Stimulated activated CD4-positive, alpha-beta T cell treated with anti-CD3 and anti-CD28 coated beads, Interleukin-4, amount 100 ng/mL, for 1 hour (primary cell): ENCODE results near the gene A2ML1.
"Not testable (repeated sequence)": the region's sequence is repeated elsewhere in the genome, so short reads cannot be mapped to it uniquely, and the experiment has no call there.

Experiments
- DNase-seq: peaks from one replicate; pipeline ENCODE4 v3.0.0-alpha.2; 2020

Gene A2ML1

DNA sequence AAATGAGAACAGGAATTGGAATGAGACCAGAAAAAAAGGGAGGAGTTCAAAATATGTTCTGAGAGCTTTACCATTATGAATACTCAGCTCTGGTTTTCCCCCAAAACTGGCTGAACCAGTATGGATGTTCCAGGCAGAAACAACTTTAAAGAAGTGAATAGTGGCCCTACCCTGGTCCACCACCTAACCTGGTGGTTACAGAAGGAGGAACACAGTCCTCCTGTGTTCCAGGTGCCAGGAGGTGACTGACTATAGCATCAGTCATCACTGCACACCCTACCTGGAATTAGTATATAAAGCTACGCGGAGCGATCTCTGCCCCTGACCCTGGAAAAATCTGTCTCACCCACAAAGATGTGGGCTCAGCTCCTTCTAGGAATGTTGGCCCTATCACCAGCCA, at the start of gene A2ML1:
TSS of gene A2ML1 (plus strand) at position 324 of the 400 bp plus-strand sequence. CDS start at position 355, 31 bp downstream.
- DNase-seq = no peak

DNA sequence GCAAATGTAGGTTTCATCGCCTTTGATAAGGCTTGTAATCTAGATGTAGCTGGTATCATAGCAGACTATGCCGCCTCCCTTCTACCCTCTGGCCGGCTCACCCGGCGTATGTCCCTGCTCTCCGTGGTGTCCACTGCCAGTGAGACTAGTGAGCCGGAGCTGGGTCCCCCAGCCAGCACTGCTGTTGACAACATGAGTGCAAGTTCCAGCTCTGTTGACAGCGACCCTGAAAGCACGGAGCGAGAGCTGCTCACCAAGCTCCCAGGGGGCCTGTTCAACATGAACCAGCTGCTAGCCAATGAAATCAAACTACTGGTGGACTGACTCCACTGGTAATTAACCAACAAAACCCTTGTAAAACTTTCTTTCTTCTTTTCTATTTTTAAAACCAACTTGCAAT, 49.0 kb upstream of the A2ML1 start:
- DNase-seq = no peak

DNA sequence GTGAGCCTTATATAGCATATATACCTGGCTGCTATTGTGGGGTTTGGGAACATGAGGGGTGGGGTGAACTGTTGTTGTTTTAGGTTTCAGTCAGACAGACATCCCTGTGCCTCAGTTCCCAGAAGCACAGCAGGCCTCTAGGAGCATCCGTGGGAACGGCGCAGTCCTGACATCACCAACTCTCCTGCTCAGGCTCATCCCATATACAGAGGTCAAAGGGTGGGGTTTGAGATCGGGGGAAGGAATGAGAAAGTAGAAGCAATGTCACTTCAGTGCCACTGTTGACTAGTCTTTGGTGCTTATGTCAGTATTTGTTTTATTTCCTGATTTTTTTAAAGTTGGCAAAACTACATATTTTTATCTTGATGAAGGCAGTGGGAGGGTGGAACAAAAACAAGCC, 43.1 kb upstream of the A2ML1 start:
- DNase-seq = no peak

DNA sequence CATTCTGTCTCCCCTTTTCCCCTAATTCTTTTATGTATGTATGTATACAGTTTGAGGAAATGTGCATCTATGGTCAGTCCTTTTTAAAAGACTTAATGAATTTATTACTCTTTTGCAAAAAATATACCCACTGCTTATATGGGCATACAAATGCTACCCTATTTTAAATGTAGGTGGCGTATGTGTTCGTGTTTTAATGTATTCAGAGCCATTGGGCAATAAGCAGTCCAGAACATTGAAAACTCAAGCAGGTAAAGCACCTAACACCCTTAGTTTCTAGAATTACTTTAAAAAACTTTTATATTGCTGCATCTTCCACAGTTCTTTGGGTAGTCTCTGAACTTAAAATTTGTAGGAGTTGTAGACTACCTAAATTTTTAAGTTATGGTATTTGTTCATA, 42.6 kb upstream of the A2ML1 start:
- no peak for DNase-seq

DNA sequence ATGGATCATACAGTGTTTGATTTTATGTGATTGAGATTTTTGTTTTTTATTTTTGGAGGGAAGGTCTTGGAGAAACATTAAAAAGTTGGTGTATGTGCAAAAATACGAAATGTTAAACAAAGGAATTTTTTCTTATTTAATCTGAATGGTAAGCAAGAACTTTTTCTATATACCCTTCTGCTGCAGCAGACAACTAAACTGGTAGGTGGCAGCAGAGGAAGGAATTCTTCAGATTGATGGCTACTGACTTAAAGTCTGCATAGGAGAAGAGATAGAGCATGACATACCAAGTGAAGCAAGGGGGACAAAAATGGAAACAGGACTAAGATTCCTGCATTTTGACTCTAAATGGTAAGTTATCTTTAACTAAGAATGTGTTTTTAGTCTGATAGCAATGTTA, 42.0 kb upstream of the A2ML1 start:
- no peak for DNase-seq

DNA sequence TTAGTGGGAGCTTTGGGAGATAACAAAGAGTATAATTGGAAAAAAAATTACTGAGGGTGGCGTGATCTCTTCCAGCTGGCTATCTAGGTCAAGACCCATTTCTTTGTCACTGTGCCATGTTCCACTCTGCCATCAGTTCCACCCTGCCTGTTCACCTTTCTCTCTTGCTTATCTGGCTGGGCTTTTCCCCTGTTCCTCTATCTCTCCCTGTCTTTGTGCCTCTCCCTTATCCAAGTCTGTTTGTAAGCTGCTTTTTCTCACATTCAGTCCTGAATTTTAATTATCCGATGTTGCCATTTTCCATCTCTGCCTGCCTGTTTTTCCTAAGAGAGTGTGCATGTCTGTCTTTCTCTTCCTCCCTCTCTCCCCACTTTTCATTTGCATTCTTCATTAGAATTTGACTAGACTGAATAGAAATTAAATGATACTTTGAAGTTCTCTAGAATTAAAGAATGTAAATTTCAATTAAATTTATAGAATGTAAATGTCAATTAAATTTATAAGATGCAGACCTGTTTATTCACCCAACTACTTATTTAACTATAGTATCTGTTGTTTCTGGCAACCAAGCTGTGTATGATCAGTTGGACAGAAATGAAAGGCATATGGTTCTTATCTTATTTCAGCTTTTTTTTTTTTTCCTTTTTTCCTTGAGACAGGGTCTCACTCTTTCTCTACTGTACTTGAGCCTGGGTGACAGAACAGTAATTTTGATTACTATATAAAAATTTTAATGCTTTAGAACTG, 40.9 kb upstream of the A2ML1 start:
- no peak for DNase-seq

DNA sequence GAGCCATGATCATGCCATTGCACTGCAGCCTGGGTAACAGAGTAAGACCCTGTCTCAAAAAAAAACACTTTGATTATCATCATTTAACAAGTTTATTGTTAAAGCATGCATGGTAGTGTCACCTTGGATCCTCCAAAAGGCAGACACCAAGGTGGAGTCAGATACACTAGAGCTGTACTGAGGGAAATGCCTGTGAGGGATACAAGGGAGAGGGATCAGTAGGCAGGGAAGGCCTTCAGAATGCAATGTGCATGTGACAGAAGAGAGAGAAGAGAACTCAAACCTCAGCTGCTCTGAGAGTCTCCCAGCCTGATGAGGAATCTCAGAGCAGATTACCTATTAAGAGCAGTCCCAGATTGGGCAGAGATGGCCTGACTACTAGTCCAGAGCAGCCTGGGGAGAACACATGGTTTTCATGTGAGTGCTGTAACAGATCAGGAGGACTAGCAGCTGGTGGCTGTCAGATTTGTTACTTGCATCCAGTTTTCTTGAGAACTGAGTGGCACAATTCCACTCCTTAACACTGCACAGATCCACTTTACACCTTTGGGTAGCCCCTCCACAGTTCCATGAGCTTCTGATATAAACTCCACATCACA, 38.0 kb upstream of the A2ML1 start:
- no peak for DNase-seq

DNA sequence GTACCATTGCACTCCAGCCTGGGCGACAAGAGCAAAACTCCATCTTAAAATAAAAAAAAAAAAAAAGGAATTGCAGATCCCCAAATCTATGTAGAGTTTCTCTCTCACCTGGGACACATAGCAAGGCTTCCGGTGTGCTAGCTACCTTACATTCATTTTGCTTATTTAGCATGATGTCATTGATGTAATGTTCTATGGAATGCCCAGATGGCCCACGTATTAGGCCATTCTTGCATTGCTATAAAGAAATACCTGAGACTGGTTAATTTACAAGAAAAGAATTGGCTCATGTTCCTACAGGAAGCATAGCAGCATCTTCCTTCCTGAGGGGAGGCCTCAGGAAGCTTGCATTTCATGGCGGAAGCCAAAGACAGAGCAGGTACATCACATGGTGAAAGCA, 36.9 kb upstream of the A2ML1 start:
- no peak for DNase-seq

DNA sequence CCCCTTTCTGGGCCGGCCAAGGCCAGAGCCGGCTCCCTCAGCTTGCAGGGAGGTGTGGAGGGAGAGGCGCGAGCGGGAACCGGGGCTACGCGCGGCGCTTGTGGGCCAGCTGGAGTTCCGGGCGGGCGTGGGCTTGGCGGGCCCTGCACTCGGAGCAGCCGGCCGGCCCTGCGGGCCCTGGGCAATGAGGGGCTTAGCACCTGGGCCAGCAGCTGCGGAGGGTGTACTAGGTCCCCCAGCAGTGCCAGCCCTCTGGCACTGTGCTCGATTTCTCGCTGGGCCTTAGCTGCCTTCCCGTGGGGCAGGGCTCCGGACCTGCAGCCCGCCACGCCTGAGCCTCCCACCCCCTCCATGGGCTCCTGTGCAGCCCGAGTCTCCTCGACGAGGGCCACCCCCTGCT, 35.2 kb upstream of the A2ML1 start:
- DNase-seq = not testable (repeated sequence)

DNA sequence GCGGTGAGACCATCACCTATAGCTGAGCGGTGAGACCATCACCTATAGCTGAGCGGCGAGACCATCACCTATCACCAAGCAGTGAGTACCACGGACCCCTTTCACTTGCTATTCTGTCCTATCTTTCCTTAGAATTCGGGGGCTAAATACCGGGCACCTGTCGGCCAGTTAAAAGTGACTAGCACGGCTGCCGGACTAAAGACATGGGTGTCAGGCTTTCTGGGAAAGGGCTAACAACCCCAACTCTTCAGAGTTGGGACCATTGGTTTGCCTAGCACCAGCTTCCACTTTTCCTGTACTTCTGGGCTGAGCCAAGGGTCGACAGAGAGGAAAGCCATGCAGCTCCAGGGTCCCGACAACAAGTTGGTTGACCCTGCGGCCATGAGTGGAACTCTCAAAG, 33.7 kb upstream of the A2ML1 start:
- DNase-seq = not testable (repeated sequence)

DNA sequence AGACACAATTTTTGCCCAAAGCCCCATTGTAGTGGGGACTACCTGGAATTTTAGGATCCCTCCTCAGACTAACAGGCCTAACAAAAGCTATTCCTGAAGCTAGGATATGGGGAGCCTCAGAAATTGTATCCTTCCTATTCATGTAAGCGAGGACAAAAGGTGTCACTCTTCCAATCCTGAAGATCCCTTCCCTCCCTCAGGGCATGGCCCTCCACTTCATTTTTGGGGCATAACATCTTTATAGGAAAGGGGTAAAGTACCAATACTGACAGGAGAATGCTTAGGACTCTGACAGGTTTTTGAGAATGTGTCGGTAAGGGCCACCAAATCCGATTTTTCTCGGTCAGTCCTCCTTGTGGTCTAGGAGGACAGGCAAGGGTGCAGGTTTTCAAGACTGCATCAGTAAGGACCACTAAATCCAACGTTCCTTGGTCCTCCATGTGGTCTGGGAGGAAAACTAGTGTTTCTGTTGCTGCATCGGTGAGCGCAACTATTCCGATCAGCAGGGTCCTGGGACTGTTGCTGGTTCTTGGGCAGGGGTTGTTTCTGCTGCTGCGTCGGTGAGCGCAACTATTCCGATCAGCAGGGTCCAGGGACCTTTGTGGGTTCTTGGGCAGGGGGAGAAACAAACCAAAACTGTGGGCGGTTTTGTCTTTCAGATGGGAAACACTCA, 32.9 kb upstream of the A2ML1 start:
- not testable (repeated sequence) for DNase-seq

DNA sequence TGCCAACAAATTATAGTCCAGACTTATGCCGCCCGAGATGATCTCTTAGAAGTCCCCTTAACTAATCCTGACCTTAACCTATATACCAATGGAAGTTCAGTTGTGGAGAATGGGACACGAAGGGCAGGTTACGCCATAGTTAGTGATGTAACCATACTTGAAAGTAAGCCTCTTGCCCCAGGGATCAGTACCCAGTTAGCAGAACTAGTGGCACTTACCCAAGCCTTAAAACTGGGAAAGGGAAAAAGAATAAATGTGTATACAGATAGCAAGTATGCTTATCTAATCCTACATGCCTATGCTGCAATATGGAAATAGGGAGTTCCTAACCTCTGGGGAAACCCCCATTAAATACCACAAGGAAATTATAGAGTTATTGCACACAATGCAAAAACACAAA, 29.2 kb upstream of the A2ML1 start:
- DNase-seq = not testable (repeated sequence)

DNA sequence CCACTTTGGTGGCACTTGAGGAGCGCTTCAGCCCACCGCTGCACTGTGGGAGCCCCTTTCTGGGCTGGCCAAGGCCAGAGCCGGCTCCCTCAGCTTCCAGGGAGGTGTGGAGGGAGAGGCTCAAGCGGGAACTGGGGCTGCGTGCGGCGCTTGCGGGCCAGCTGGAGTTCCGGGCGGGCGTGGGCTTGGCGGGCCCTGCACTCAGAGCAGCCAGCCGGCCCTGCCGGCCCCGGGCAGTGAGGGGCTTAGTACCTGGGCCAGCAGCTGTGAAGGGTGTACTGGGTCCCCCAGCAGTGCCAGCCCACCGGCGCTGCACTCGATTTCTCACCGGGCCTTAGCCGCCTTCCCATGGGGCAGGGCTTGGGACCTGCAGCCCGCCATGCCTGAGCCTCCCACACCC, 27.8 kb upstream of the A2ML1 start:
- not testable (repeated sequence) for DNase-seq

DNA sequence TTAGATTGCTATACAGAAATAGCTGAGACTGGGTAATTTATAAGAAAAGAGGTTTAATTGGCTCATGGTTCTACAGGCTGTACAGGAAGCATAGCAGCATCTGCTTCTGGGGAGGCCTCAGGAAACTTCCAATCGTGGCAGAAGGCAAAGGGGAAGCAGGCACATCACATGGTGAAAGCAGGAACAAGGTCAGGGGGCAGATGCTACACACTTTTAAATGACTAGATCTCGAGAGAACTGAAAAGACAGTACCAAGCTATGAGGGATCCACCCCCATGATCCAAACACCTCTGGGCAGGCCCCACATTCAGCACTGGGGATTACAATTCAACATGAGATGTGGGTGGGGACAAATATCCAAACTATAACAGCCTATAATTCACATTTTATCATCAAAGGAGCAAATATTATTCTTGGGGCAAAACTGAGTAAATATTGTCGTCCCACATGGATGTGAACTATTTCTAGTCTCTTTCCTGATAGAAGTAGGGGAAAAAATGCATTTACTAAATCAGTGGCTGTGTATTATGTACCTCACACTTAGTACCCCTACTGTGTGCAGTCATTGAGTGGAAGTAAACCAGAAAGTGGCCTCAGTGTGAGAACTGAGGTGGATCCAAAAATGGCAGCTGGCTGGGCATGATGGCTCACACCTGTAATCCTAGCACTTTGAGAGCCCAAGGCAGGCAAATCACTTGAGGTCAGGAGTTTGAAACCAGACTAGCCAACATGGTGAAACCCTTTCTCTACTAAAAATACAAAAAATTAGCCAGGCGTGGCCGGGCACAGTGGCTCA, 25.4 kb upstream of the A2ML1 start:
- no peak for DNase-seq

DNA sequence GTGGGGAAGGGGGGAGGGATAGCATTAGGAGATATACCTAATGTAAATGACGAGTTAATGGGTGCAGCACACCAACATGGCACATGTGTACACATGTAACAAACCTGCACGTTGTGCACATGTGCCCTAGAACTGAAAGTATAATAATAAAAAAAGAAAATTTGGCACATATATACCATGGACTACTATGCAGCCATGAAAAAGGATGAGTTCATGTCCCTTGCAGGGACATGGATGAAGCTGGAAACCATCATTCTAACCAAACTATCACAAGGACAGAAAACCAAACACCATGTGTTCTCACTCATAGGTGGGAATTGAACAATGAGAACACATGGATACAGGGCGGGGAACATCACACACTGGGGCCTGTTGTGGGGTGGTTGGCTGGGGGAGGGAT, 21.2 kb upstream of the A2ML1 start:
- DNase-seq = not testable (repeated sequence)

DNA sequence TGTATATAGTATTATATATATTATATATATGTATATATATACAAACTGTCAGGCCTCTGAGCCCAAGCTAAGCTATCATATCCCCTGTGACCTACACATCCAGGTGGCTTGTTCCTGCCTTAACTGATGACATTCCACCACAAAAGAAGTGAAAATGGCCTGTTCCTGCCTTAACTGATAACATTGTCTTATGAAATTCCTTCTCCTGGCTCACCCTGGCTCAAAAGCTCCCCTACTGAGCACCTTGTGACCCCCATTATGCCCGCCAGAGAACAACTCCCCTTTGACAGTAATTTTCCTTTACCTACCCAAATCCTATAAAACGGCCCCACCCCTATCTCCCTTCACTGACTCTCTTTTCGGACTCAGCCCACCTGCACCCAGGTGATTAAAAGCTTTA, 17.6 kb upstream of the A2ML1 start:
- DNase-seq = not testable (repeated sequence)

DNA sequence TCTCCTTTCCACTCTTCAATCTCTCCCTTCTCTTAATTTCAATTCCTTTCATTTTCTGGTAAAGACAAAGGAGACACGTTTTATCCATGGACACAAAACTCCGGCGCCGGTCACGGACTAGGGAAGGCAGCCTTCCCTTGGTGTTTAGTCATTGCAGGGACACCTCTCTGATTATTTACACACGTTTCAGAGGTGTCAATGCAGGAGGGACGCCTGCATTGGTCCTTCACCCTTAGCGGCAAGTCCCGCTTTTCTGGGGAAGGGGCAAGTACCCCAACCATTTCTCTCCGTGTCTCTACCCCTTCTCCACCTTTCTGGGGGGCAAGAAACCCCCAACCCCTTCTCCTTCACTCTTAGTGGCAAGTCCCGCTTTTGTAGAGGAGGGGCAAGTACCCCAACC, 16.9 kb upstream of the A2ML1 start:
- DNase-seq = not testable (repeated sequence)

DNA sequence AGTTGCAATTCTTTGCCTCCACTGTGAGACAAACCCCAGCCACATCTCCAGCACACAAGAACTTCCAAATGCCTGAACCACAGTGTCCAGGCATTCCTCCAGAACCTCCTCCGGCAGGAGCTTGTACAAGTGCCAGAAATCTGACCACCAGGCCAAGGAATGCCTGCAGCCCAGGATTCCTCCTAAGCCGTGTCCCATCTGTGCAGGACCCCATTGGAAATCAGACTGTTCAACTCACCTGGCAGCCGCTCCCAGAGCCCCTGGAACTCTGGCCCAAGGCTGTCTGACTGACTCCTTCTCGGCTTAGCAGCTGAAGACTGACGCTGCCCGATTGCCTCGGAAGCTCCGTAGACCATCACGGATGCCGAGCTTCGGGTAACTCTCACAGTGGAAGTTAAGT, 15.3 kb upstream of the A2ML1 start:
- not testable (repeated sequence) for DNase-seq

DNA sequence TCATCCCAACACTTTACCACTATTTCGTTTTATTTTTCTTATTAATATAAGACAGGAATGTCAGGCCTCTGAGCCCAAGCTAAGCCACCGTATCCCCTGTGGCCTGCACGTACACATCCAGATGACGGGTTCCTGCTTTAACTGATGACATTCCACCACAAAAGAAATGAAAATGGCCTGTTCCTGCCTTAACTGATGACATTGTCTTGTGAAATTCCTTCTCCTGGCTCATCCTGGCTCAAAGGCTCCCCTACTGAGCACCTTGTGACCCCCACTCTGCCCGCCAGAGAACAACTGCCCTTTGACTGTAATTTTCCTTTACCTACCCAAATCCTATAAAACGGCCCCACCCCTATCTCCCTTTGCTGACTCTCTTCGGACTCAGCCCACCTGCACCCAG, 12.3 kb upstream of the A2ML1 start:
- not testable (repeated sequence) for DNase-seq

DNA sequence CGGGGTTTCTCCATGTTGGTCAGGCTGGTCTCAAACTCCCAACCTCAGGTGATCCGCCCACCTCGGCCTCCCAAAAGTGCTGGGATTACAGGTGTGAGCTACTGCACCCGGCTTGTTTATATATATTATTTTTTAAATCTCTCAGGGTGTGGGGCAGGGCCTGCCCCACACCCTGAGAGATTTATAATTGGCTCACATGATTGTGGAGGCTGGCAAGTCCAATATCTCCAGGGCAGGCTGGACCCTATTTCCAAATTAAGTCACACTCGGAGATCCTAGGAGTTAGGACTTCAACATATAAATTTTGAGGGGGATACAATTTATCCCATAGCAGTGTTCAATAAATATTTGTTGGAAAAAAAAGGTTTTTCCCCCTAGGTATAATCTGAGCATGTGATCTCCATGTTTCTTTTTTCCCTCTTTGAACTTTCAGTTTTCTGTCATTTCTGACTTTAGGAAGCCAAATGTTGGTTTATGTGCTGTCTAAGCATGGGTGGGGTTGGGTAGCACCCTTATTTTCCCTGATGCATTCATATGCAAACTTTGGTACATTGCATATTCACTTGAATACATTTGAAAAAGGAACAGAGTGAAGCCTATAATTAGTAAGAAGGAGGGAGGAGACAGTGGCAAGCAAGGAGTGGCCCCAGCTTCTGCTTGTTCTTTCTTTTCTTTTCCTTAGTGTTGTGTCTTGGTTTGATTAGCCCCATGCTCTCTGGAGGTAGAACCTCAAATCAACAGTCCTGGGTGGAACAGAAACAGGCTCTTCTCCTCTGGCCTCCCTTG, 8.7 kb upstream of the A2ML1 start:
- no peak for DNase-seq

DNA sequence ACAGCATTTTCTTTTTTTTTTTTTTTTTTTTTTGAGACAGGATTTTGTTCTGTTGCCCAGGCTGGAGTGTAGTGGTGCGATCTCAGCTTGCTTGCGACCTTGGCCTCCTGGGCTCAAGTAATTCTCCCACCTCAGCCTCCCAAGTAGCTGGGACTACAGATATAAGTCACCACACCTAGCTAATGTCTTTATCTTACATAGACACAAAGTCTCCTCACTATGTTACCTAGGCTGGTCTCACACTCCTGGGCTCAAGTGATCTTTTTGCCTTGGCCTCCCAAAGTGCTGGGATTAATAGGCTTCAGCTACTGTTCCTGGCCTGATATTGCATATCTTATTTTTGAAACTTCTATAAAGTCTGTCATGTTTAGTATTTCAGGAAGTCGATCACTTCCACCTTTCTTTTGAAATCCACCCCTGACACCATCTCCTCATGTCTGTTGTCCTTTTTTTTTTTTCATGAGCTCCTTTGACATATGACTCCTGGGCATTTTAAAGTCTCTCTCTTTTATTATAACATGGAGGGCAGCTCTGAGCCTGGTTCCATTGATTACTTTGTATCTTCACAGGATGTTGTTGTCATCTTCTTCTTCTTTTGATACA, 5.9 kb upstream of the A2ML1 start:
- DNase-seq = no peak

DNA sequence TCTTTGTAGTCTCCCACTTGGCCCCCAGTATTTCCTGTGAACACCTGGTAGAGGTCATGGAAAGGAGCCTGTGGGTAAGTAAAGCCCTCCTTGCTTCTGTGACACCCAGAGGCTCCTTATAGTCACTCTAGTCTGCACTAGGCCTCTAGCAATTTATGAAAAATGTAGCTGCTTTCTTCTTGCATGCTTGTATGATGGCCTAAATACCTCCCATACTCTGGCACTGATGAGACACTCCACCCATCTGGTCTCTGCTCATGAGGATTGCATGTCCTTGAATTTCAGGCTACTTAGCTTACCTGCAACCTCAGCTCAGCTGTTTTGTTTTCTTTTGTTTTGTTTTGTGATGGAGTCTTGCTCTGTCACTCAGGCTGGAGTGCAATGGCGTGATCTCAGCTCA, 4.6 kb upstream of the A2ML1 start:
- DNase-seq = no peak
